ENCODE data around the gene CTDNEP1.
"Not testable (repeated sequence)": the region's sequence is repeated elsewhere in the genome, so short reads cannot be mapped to it uniquely, and the experiment has no call there.

DNA sequence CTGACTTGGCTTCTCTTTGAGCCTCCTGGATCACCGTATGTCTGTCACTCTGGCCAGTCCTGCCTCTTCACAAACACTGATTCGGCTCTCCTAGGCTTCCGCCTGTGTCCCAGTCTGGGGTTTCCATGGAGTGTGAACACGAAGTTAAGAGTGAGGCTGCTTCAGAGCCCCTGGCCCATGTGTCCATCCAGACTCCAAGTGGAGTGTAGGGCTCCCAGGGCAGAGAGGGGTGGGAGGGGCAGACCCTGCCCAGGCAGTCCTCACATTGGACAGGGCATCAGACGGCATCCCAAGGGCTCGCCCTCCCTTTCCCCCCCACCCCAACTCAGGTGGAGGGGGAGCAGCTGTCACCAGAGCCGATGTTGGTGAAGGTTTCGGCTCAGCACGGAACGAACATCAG, 7.7 kb downstream of the CTDNEP1 start:
- TF ChIP-seq CTCF (conservative IDR thresholded peaks at IDR 0.05); ZFX (IDR thresholded peaks at IDR 0.05): not testable (repeated sequence)
